Stimulated activated CD4-positive, alpha-beta T cell treated with anti-CD3 and anti-CD28 coated beads, Interleukin-15, amount 100 ng/mL, for 48 hours (primary cell): ENCODE results near the gene F3.

Source experiments
- DNase-seq, 2 donors: peaks; one replicate each; pipeline ENCODE4 v3.0.0-alpha.2; 2020; ENCODE audit warnings: low read depth in 2 of 2

F3 gene

DNA sequence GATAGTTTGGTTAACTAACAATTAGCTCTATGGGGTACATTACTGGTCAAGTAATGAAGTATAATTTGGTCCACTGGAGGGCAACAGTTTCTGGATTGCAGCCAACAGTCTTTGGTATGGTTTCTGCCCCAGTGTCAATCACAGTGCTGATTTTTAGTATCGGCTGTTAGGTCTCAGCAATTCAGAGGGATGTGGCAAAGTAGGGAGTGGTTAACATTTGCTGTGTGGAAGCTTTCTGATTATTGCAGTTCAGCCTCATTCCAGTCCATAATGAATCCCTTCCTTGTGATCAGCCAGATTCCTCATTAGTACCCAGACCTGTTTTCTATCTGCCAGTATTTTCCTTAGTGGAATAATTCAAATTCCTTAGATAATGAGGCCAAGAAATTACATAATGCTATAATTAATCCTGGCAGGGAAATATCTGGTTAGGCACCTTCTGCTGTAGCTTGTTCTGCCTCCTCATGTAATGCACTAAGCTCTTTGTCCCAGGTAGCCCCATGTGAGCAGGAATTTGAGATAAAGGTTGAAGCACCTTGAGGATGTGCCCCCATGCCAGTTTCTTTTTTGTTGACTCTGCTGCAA is 14.0 kb downstream of the F3 start:
- no peak for DNase-seq

DNA sequence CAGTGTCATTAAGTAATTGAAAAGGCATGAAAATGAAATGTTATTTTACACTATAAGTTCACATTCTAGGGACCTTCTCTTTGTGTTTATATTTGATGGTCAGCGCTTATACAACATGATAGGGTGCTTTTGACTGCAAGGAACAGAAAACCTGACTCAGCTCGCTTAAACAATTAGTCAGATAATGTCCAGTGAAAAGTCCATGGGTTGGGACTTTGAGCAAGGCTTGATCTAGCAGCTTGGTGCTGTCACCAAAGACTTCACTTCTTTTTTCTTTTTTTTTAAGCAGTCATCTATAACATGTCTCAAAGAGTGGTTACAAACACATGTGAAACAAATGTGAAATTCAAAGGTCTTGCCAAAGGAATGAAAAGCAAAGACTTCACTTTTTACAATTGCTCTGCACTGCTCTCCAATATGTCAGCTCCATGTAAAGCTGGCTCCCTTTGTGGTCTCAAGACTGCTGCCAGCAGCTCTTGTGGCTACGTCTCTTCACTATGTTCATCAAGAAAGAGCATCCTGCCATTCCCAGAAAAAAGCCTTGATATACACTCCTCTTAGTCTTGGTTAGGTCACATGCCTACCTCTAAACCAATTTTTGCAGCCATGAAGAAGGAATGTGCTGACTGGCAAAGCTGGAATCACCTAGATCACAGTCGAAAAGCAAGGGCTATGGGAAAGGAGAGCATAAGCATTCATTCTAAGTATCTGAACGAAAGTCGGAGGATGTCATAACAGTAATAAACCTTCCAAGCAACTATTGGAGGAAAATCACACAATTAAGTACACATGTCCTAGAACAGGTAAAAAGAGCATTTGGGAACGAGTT is 15.2 kb downstream of the F3 start:
- DNase-seq, result no peak

GRCh38 chr1:94524531-94524930 is 17.0 kb downstream of the F3 start:
- no peak for DNase-seq

DNA sequence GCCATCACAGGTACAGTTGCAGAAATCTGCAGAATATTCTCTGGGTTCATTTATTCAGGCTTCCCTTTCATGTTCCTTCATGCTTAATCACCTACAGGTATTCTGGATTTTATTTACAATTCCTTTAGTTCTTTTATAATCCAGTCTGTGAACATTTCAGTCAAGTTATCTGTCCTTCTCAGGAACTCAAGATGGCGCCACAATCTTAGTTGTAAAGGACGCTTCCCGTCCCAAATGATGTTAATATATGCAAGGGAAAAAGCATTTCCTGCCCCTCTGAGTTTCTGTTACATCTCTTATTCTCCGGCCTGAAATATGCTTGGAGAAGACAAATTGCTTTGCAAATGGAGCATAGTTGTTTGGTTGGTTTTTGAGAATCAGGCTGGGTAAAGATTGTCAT is 19.3 kb downstream of the F3 start:
- no peak for DNase-seq

DNA sequence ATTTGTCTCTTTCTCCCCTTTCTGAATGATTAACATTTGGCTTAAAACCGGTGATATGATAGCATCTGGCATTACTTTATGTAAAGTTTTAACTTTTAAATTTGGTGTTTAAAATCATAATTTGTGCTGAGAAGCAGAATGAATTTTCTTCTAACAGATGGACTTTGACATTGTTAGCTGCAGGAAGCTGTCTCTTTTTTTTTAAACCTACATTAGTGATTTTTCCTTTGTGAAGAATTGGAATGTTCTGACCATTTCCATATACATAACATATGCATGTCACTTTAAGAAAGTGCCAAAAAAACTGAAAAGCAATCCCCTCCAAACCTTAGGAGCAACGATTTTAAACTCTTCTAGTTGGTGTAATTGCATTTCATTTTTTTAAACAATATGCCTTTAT is 22.2 kb downstream of the F3 start:
- DNase-seq, result no peak

DNA sequence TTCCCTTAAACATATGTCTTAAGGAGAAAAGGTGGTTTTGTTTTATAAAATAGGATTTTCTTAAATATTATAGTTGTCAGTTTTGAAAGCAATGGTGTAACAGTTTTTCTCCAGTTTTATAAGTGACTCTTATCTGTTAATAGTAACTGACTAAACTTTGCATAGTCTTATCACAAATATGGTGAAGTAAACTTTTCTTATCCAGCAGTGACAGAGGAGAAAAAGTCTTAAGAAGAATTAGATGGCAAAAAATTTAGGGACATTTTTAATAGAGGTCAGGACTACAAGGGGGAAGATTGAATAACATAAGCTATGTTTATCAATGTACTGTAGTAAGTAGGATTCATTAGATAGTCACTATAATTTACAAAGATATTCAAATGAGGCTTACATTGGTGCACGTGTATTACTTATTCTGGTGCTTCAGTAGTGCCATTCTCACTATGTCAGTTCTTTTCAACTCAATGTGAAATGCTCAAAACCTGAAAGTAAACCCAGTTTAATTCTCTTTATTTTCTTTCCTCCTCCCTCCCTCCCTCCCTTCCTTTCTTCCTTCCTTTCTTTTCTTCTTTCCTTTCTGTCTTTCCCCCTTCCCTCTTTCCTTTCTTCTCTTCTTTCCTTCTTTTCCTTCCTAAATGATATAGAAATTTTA is 26.1 kb downstream of the F3 start:
- no peak for DNase-seq

DNA sequence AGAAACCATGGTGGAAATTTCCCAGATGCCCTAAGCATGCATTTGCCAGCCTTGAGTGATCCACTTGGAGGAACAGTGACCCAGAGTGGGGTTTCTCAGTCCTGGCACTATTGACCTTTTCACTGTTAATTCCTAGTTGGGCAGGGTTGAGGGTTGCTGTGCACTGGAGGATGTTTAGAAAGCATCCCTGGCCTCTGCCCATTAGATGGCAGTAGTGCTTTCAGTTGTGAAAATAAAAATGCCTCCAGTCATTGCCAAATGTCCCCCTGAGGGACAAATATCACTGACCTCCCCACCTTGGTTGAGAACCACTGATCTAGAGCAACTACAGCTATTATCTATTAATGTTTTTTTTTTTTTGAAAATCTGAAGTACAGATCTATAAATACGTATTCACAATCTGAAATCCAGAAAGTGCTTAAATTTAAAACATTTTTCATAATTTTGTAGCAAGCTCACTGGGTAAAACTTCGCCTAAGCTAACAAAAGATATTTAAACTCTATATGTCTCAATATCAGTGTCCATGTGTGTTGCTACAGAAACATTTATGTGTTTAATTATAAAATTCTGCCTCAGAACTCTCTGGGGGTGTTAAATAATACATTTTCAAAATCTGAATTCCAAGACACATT is 27.3 kb downstream of the F3 start:
- no peak for DNase-seq

DNA sequence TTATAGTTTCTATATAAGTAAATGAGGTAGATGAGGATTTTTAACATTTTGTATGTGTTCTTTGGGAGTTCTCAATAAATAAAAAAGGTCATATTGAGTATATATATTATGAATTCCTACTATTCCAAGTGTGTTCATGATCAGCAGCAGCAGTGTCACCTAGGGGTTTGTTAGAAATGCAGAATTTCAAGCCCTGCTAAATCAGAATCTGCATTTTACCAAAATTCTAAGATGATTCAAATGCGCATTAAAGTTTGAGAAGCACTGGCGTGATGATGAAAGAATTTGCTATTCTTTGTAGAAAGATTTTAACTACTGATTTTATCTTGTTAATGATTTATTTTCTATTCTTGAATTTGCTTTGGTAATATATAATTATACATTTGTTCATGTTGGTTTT is 28.7 kb downstream of the F3 start:
- DNase-seq, result no peak

GRCh38 chr1:94504601-94505000 is 37.0 kb downstream of the F3 start:
- no peak for DNase-seq

DNA sequence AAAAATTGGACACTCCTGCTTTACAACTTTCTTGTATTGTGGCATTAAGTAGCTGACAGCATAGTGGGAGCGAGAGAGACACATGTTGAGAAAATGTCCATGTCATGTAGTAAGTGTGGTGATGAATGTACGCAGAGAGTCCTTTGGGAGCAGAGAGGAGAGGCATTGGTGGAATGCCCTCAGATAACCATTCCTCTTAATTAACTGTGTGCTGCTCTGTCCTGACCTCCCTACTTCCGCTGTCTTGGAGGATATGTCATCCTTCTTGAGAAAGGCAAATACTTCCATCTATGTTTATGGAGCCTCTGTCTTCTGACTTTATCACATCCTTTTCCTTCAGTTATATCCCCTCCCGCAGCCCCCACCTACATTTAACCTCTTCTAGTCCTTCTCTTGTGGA is 38.4 kb downstream of the F3 start:
- DNase-seq, result no peak

DNA sequence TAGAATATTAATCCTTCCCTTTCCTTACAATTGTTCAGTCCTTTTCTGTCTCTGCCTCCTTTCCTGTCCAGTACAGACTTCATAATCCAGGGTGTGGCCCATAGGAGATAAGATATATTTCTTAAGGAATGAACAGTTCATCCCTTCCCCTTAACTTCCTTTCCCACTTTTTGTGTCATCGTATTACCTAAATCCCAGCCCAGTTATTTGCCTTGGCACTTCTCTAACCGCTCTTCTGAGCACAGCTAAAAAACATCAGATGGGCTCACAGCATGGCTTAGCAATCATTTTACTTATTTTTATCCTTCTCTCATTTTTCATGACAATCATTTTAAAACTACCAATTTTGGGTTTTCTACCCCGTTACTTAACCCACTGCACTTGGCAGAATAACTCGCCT is 39.6 kb downstream of the F3 start:
- DNase-seq, result no peak

DNA sequence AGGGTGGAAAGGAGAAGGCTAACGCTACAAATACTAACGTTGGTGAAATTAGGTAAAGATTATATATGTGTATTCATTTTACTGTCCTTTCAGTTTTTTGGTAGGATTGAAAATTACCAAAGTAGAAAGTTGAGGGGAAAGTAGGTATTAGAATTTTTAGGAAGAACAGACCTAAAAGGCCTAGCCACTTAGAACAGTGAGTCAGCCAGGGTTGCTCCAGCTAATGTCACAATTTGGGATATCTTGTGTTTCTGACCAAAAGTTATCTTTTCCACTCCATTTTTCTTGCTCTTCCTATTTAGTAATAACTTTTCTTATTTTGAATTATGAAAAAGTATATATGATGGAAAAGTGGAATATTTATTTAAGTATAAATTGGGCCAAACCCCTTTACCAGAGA is 40.1 kb downstream of the F3 start:
- DNase-seq, result no peak

- no peak for DNase-seq
Measured at GRCh38 chr1:94496076-94496755, 45.3 kb downstream of the F3 start.

- DNase-seq, result no peak
Measured at GRCh38 chr1:94490556-94490955, 51.0 kb downstream of the F3 start.

- DNase-seq, result no peak
Measured at GRCh38 chr1:94486990-94487389, 54.6 kb downstream of the F3 start.

- DNase-seq, result peak in 1 of 2 donors; percentile 5
Measured at GRCh38 chr1:94481473-94481933, 60.1 kb downstream of the F3 start.

DNA sequence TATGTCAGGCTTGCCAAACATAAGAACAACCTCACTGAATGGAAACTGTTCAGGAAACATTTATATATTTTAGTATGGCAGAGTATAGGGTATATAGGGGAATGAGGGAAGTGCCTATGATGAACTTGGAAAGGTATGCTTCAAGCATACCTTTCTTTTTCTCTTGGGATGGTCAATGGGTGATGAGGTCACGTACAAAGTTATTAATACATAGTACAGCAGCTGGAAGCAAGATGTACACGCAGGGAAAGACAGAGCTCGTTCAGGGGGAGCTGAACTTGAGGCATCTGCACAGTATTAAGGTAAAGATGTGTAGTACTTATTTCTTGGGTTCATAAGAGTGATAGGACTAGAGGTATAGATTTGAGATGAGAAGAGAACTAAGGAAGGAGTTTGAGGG is 61.9 kb downstream of the F3 start:
- no peak for DNase-seq
